ENCODE measurements around the gene LMF1.

DNA sequence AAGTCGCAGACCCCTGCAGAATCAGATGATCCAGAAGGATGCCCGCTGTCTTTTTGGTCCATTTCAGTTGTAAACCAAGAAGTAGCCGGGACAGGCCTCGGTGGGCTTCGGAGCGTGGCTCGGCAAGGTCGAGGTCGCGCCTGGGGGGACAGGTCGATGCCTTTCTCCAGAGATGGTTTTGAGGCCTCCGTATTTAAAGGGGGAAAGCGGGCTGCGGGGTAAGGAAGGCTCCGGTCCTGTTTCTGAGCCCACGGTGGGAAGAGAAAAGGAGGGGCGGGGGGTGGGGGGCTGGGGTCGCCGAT, 162.7 kb downstream of the LMF1 start:
- no peak for TF ChIP-seq POLR2A (IDR thresholded peaks at IDR 0.05)
- TF ChIP-seq, protein P1, sequence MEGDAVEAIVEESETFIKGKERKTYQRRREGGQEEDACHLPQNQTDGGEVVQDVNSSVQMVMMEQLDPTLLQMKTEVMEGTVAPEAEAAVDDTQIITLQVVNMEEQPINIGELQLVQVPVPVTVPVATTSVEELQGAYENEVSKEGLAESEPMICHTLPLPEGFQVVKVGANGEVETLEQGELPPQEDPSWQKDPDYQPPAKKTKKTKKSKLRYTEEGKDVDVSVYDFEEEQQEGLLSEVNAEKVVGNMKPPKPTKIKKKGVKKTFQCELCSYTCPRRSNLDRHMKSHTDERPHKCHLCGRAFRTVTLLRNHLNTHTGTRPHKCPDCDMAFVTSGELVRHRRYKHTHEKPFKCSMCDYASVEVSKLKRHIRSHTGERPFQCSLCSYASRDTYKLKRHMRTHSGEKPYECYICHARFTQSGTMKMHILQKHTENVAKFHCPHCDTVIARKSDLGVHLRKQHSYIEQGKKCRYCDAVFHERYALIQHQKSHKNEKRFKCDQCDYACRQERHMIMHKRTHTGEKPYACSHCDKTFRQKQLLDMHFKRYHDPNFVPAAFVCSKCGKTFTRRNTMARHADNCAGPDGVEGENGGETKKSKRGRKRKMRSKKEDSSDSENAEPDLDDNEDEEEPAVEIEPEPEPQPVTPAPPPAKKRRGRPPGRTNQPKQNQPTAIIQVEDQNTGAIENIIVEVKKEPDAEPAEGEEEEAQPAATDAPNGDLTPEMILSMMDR (IDR thresholded peaks at IDR 0.05): no peak
